GM19324 (cell line): ENCODE data around the gene ACSS2.

Source experiments
- ATAC-seq: cut with Tn5 transposase; IDR thresholded peaks from one replicate; pipeline ENCODE4 v1.9.1; 2021; ENCODE audit warnings: mild to moderate bottlenecking, moderate library complexity; ENCODE audit not compliant: unreplicated experiment, low FRiP score

ACSS2 gene, protein sequence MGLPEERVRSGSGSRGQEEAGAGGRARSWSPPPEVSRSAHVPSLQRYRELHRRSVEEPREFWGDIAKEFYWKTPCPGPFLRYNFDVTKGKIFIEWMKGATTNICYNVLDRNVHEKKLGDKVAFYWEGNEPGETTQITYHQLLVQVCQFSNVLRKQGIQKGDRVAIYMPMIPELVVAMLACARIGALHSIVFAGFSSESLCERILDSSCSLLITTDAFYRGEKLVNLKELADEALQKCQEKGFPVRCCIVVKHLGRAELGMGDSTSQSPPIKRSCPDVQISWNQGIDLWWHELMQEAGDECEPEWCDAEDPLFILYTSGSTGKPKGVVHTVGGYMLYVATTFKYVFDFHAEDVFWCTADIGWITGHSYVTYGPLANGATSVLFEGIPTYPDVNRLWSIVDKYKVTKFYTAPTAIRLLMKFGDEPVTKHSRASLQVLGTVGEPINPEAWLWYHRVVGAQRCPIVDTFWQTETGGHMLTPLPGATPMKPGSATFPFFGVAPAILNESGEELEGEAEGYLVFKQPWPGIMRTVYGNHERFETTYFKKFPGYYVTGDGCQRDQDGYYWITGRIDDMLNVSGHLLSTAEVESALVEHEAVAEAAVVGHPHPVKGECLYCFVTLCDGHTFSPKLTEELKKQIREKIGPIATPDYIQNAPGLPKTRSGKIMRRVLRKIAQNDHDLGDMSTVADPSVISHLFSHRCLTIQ

DNA sequence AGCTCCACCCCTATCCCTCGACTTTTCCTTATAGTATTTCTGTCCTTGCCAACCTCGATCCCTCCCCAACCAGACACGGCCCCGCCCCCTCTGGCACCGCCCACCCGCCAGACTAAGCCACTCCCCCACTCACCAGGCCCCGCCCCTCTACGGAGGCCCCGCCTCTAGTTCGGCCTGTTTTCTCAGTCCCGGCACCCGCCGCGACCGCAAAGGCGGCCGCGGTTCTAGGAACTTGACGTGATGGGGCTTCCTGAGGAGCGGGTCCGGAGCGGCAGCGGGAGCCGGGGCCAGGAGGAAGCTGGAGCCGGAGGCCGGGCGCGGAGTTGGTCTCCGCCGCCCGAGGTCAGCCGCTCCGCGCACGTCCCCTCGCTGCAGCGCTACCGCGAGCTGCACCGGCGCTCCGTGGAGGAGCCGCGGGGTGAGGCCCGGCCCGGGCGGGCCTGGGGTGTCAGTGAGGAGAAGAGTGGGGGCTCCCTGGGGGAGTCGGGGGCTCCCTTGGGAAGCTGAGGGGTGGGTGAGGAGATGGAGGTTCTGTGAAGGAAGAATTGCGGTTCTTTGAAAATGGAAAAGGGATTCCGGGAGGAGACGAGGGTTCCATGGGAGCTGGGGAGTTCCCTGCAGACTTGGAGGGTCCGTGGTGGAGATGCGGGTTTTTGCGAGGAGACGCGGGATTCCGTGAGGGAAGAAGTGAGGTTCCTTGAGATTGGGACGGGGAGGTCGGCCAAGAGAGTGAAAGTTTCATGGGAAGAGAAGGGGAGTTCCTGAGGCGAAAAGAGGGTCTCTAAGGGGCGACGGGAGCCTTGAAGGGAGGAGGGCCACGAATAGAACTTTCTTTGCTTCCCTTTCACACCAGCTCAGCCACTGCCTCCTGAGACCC is at the start of gene ACSS2:
ACSS2 (plus strand) TSS at position 207 of the 877 bp plus-strand sequence; CDS start at position 241, 34 bp downstream.
- peak; percentile 62 for ATAC-seq

DNA sequence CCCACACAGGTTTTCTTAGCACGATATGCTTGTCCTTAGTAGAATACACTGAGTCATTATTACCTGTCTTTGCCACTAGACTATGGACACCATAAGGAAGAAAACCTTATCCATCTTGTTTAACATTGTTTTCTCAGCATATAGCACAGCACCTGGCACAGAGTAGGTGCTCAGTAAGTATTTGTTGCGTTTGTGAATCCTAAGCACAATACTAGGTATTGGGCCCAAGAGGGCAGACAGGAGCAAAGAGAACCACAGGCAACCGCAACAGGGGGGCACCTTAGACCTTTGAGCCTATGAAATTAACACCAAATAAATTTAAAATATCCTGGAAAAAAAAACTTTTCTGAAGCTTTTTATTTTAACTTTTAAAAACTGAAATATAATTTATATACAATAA is 47.2 kb upstream of the ACSS2 start:
- no peak for ATAC-seq

DNA sequence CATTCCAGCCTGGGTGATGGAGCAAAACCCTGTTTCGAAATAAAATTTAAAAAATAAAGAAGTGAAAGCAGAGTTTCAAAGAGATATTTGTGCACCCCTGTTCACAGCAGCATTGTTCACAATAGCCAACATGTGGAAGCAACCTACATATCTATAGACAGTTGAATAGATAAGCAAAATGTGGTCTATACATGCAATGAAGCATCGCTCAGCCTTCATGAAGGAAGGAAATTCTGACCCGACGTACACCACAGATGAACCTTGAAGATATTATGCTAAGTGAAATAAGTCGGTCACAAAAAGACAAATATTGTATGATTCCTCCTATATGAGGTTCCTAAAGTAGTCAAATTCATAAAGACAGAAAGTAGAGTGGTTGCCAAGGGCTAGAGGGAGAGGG is 44.5 kb upstream of the ACSS2 start:
- no peak for ATAC-seq

DNA sequence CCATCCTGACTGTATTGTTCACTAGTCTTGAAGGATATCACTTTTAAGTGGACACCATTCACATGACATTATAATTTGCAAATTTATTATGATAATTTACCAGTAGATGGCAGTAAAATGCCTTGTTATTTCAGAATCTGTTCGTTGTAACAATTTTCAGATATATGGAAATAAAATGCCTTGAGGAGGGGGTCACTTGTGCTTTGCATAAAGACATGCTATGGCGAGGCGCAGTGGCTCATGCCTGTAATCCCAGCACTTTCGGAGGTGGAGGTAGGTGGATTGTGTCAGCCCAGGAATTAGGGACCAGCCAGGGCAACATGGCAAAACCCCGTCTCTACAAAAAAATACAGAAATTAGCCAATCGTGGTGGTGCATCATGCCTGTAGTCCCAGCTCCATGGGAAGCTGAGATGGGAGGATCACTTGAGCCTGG is 41.9 kb upstream of the ACSS2 start:
- no peak for ATAC-seq

DNA sequence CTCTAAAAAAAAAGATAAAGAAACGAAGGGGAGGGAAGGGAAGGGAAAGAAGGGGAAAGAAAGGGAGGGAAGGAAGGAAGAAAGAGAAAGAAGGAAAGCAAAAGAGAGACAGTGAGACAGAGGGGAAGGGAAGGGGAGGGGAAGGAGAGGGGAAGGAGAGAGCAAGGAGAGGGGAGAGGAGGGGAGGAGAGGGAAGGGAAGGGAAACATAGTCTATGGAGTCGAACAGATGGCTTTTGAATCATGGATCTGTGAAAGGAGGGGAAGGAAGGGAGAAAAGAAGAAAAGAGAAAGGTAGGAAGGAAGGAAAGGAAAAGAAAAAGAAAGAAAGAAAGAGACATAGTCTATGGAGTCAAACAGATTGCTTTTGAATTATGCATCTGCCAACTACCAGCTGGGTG is 34.3 kb upstream of the ACSS2 start:
- no peak for ATAC-seq

DNA sequence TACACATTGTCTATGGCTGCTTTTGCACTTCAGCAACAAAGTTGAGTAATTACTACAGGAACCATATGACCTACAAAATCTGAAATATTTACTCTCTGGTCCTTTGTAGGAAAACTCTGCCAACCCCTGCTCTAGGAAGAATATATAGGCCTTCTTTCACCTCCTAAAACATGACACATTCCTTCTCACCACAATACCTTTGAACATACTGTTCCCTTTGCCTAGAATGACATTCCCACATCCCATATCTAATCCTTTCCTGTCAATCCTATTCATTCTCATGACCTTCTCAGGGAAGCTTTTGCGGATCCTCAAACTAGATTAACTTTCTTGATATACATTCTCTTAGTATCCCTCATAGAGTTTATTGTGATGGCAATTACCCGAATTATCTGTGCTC is 33.0 kb upstream of the ACSS2 start:
- ATAC-seq: no peak

DNA sequence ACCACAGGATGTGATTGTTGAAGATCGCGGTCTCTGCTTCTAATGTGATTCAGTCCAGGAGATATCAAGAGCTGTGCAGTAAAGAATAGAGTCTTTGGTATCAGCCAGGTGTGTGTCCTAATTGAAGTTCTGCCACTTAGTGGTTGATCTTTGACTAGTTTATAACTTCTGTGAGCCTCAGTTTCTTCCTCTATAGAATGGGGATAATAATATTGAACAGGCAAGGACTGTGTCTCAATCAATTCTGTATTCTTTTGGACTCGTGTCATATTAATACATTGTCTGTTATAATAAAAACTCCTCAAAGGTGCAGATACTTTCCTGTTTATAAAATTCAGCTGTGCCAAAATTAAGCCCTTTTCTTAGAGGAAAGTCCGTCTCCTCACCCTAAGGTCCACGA is 27.8 kb upstream of the ACSS2 start:
- ATAC-seq: no peak

DNA sequence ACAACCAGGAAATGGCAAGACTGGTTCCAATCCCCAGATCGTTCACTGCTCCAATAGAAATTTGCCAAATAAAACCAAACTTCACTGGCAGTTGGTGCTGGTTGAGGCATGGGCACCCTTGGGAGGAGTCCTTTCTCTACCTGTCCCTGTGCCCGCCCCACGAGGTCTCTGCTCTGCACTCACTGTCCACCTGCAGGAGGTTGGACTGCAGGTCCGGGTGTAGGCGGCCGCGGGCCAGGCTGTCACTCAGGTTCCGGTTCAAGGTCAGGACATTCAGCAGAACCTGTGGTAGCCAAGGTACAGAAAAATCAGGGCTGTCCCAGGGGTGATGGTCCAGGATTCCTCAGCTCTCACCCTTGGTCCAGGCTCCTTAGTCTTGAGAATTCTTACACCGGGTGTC is 26.6 kb upstream of the ACSS2 start:
- ATAC-seq: no peak

DNA sequence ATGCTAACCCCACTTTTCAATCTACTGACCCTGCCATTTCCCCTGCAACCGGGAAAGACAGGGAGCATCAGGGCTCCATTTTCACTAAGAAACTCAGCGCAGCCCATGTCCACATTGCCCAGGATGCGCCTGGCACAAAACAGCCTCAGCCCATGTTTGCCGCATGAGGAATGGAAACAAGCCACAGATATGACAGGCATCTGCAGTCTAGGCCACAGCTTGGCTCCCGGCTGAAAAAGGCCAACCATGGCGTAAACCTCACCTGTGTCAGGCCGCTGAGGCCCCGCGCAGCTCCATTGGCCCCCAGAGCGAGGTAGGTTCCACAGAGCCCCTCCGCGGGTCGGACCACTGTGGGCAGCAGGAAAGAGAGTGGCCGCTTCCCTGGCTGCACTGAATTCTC is 25.4 kb upstream of the ACSS2 start:
- ATAC-seq: no peak

DNA sequence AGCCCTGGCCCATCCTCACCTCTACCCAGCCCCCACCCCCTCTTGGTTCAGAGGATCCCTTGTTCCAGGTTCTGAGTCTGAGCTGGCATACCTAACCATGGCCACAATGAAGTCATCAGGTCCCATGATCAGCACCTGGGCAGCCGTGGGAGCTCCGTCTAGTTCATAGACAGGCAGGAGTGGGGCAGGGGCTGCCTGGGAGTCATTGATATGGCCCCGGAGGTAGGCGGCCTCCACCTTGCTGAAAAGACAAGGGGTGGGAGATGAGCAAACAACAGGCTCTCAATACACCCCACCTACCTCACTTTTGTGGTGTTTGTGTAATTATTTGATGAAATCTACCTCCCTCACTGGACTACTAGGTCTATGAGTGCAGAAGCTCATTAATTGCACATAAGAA is 24.1 kb upstream of the ACSS2 start:
- no peak for ATAC-seq

DNA sequence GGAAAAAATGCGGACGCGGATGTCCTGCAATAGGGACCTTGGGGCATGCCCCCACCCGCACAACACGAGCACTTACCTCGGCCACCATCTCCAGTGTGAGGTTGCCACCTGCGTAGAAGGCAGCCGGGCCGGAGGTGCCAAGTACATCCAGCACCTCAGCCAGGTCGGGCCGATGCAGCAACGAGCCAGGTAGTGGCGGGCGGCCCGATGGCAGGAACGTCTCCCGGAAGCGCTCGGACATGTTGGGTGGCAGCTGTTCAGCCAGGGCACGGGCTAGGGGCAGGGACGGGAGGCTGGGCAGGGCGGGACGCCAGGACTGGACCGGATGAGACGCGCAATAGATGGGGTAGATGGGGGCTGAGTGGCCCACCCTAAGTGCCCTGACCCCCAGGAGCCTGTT is 17.0 kb upstream of the ACSS2 start:
- no peak for ATAC-seq

DNA sequence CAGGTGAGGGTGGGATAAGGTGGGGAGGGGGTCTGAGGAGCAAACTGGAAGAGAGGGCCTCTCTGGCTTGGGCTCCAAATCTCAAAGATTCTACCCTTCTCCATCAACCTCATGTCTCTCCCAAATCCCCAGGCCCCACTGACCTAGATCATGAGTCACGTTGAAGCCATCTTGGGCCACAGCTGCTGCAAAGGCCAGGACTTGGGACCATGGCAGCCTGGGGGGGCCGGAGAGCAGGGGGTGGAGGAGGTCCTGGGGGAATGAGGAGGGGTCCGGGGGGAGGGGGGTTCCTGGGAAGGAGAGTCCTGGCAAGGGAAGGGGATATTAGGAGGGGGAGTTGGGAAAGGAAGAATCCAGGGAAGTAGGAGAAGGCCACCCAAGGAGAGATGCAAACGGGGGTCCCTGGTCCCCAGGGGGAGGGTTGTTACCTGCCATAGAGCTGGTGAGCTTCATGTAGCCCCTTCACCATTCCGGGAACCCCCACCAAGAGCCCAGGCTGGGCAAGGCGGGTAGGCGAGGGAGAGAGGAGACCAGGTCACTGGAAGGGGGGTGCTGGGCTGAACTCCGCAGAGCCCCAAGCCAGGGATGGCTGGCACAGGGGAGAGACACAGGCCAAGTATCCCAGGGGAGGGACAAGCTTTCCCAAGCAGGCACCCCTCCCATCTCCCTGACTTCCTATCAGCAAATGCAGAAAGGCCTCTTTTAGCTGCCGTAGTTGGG is 16.4 kb upstream of the ACSS2 start:
- no peak for ATAC-seq

DNA sequence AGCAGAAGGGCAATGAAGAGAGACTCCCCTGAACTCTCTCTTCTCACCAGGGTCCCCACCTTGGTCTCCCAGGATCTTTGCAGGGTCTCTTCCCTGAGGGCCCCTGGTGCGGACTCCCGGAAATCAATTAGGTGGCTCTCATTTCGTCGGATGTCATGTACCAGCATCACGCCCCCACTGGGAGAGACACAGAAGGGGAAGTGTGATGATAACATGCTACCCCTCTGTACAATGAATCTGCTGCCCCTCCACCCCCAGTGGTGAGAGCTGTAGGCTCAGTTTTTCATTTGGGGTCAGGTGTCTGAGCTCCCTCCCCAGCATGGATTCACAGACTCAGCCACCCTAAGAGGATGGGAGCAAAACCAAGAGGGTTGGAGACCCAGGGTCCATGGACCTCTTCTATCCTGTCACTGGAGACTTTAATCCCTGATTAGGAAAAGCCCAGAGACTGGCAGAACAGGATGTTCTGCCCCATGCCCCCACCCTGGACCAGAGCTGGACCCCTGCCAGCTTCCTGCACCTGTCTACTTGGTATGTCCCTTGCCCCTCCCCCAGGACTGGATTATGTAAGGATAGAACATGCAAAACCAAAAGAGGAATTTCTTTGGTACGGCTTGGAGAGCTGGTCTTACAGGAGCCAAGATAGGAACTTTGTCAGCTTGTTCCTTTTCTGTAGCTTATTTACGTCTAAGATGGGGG is 14.9 kb upstream of the ACSS2 start:
- no peak for ATAC-seq

DNA sequence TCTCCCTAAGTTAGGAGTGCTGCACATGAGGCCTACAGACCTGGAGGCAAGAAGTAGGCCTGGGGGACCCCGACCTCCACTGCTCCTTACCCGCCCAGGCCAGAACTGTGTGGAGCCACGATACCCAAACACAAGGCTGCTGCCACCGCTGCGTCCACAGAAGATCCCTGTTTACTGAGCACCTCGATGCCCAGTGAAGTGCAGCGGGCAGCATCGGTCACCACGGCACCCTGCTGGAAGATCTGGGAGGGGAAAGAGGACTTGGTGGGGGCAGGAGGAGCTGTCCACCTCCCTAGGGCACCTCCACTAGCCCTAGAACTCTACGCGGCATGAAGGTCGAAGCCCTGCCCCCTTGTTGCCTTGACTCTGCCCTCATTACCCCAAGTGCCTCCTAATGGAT is 13.7 kb upstream of the ACSS2 start:
- ATAC-seq: no peak

DNA sequence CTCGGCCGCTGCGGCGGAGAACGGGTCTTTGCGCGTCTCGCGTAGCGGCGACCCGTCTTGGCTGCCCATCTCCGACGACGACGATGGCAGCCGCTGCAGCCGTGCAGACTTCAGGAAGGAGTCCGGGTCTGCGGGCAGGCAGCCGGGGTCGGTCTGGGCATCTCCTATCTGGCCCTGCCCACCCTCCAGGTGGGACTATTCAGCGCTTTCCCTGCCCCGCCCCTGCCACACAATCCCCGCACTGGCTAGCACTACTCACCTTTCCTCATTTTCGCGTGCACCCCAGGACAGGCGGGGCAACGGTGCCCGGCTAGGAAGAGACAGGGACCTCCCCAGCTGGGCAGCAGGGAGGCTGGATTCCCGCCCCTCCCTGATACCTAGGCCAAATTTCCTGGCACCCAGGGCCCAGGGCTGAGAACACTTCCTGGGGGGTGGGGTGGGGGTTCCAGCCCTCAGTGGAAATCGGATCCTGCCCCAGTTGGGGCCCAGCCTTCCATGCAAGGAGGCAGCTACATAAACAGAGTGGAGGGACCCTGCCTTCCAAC is 12.9 kb upstream of the ACSS2 start:
- no peak for ATAC-seq

DNA sequence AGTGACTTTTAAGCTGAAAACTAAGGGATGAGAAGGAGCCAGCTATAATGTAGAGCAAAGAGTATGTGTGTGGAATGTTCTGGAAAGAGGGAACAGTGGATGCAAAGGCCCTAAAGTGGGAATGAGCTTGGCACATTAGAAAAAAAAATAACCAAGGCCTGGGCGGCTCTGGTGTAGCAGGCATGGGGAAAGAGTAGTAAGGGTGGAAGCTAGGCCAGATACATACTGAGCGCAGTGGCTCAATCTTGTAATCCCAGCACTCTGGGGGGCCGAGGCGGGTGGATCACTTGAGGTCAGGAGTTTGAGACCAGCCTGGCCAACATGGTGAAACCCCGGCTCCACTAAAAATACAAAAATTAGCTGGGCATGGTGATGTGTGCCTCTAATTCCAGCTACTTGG is 12.2 kb upstream of the ACSS2 start:
- ATAC-seq: no peak

DNA sequence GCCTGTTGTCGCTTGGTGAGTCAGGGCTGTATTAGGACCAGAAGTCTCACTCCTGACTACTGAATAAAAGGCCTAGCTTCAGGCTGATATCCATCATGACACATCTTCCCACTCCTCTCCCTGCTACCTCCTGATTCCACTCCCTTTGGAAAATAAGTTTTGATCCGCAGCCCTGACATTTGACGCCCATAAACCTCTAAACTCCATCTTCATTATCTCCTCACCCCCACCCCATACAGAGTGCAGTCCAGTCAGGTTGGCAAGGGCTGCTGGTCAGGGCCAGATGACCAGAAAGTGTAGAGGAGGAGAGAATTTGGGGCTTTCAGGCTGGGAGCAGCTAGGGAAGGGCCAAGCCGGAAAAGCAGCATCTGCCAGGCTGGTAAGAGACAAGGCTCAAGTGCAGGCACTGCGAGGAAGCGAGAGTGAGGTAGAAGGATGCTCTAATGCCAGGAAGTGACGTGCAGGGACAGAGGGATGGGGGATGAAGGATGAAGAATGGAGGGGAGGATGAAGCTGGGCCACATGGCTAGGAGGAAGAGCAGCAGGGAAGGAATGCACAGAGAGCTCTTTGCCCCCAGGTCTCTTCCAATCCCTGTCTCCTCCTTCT is 5.0 kb upstream of the ACSS2 start:
- ATAC-seq: no peak

DNA sequence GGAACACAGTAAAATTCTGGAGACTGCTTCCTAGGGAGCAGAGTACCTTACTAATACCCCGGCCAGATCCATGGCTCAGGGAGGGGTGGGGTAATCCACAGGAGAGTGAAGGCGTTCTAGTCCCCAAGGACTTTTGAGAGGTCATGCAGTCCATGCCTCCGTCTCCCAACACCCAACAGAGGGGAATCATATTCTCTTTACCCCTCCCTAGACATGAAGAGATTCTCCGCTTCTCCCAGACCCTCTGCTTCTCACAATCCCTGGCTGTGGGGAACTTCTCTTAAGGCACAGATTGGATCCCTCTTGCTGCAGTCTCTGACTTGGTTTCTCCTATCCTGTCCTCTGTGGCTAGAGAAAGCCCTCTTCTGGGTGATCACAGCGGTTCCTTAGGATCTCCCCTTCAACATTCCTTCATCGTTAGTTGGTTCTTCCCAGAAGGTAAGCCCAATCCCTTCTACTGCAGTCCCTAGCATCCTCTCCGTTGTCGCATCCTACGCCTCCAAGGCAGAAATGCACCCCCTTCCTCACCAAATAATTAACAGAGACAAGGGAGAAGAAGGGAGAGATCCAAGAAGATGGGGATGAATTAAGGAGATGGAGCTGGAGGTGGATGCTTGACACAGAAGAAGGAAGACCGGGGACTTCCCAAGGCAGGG is 4.3 kb upstream of the ACSS2 start:
- no peak for ATAC-seq
